Esophagus muscularis mucosa (tissue), 3 donors: ENCODE results near the gene XPO5.

Experiments used
- CTCF ChIP-seq, 3 experiments: fragments of 200-600 bp in 2 of 3; fragments of 450-650 bp in 1 of 3; sonication (generic) in 2 of 3; IDR thresholded peaks; one replicate each; pipeline ENCODE4 v1.5.1; 2017 to 2019; ENCODE audit warnings: antibody characterized with exemption in 3 of 3, mild to moderate bottlenecking in 2 of 3, moderate library complexity in 1 of 3
- EP300 ChIP-seq: sonication (generic); formaldehyde crosslinking; IDR thresholded peaks from one replicate; pipeline ENCODE4 v1.6.1; 2017; ENCODE audit warnings: antibody characterized with exemption

DNA sequence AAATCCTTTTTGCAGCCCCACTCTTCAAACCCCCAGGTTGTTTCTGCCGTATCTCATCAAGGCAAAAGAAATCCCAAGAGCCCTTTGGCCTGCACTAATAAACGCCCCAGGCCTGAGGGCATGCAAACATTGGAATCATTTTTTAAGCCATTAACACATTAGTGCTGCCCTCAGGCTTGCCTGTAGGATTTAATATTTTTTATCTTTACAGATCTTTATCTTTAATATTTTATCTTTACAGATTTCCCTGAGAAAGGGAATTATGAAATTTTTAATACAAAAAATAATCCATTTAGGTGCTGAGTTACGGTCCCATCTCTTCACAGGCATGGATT, 38.5 kb upstream of the XPO5 start:
- no peak for TF ChIP-seq EP300
- no peak for TF ChIP-seq CTCF (IDR thresholded peaks at IDR 0.05)
